ENCODE data around the gene RBPJL.
"Not testable (repeated sequence)": the region's sequence is repeated elsewhere in the genome, so short reads cannot be mapped to it uniquely, and the experiment has no call there.

Gene RBPJL

DNA sequence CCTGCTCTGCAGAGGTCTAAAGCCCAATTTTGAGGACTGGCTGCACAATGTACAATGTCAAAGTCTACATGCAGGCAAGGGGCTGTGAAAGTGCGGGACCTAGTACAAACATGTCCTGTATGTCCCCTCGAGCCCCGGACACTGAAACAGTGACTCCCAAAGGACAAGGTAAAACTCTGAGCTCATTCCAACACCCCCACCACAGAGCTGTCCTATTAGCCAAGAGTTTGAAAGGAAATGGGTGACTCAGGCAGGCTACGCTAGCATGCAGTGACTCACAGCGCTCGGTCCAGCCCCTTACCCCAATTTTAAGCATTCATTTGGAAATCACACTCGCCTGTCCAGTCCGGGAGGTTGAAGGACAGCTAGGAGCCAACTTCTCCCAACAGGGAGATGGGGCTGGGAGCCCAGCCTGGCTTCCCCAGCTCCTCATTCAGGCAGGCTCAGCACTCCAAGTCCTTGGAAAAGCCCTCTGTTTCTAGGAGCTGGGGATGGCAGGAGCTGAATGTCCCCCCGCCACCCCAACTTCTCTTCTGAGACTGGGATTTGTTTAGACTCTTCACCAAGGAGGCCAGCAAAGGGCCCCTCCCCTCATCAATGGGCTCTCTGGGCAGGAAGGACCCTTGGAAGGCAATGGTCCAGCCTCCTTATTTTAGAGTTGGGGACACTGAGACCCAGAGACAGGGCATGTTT is 37.7 kb downstream of the RBPJL start:
- DNase-seq = no peak

- DNase-seq = no peak
Observed at GRCh38 chr20:45345104-45345936, 38.7 kb downstream of the RBPJL start.

GRCh38 chr20:45346291-45346718 is 39.7 kb downstream of the RBPJL start:
- no peak for DNase-seq

GRCh38 chr20:45346851-45347250 is 40.2 kb downstream of the RBPJL start:
- no peak for DNase-seq

- DNase-seq = no peak
Observed at GRCh38 chr20:45347297-45347935, 40.8 kb downstream of the RBPJL start.

DNA sequence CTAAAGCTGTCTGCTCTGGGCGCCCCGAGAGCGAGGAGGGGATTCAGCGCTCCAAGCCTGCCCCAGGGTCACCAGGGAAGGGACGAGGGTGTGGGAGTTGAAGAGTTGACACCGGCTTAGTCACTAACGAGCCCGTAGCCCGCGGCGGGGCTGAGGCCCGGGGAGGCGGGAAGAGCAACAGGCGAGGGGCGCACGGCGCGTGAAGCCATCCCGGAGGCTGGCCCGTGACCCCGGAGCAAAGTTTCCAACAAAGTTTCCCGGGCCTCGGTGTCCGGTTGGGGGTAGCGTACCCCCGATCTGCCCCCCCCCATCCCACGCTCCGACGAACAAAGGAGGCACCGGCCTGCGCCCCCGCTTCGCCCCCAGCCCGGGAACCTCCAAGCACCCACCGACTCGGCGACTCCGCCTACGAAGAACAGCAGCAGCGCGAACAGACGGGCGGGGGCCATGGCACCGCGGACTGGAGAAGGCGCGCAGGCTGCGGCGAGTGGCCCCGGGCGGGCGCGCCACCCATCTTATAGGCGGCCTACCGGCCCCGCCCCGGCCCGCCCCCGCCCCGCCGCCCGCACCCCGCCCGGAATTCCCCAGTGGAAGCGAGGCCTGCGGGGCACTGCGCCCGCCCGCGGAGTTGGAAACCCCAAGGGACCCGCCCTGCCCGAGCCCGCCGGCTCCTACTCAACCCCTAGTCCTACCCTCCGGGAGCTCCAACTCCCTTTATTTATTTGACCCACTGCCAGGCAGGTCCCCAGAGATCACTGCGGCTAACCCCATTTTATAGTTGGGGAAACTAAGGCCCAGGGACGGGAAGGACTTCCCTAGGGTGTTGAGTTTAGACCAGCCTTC is 41.5 kb downstream of the RBPJL start, which contains the start of gene SDC4:
Gene SDC4, minus strand, starts transcription at position 489 of the 843 bp plus-strand sequence. Its CDS starts 40 bp downstream, at position 449.
- DNase-seq = peak; percentile 71

GRCh38 chr20:45350217-45350616 is 43.6 kb downstream of the RBPJL start:
- no peak for DNase-seq

GRCh38 chr20:45350795-45351194 is 44.2 kb downstream of the RBPJL start:
- not testable (repeated sequence) for DNase-seq

- no peak for DNase-seq
Observed at GRCh38 chr20:45352729-45353128, 46.1 kb downstream of the RBPJL start.

DNA sequence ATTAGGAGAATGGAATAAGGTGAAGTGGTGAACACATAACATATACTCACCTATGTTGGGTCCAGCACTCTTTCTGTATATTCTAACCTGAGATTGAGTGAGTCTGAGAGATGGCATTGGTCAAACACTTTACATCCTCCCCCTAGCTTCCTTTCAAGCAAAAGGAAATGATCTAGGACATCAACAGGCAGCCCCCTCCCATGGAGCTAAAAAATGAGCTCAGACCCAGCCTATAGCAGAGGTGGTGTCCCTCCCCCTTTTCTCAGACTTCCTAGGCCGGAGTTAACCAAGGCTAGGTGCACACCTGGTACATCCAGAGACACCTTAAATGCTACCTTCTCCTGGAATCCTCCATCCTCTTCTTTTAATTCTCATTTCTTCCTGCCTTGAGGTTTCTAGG is 47.1 kb downstream of the RBPJL start:
- DNase-seq = no peak

DNA sequence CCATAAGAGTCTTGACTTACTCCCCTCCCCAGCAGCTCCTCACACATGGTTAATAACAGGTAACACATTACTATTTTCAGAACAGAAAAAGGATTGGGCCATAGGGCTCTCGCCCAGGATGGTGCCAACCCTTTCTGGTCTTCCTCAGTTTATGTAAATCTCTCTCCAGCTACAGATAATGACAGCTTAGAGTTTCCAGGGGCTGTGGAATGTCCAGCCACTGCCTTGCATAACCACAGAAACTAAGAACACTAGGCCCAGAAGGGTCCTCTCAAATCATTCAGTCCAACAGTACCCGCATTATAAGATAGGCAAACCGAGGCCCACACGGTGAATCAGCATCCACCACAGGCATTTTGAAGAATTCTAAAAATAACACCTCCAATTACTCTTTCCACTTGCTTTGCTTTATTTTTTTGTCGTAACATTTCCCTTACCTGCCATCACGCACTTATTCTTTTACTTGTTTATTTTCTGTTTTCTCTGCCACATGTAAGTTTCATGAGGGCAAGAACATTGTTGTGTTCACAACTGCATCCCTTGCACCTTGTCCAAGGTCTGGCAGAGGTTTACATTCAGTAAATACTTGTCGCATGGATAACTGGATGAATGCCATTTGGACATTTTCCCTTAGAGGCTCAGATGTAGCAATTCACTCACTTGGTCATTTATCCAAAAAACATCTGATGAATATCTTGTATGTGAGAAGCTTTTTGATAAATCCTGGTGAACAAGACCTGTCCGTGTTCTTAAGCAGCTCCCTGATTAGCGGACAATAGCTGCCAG is 48.0 kb downstream of the RBPJL start:
- no peak for DNase-seq

- no peak for DNase-seq
Observed at GRCh38 chr20:45355209-45356084, 48.8 kb downstream of the RBPJL start.

DNA sequence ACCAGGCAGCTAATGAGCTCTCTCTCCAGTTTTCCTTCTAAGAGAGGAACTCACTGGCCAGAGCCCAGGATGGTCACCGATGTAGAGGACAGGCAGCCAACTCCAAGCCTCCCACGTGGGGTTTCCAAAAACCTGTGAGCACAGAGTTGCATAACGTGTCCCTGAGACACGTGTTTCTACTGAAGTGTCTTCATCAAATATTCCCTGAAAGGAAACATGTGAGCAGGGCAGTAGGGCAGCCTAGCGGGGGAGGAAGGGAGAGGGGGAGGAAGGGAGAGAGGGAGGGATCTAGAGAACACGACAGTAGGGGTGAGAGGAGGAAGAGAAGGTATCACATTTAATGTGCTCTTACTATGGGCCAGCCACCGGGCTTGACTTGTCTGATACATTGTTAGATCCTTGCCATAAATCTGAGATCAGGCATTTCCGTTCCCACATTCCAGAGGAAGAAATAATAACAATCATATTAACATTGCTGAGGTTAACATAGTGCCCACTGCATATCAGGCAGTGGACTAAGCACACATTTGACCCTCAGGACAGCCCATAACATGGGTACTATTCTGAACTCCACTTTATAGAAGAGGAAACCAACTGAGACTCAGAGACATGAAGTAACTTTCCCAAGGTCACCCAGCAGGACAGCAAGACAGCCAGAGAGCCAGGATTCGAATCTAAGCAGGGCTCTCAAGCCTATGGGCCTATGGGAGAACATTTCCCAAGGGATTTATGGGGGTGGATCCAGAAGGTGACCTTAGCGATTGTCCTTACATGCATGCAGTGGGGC is 51.8 kb downstream of the RBPJL start:
- DNase-seq = no peak

- DNase-seq = no peak
Observed at GRCh38 chr20:45359069-45359405, 52.4 kb downstream of the RBPJL start.

DNA sequence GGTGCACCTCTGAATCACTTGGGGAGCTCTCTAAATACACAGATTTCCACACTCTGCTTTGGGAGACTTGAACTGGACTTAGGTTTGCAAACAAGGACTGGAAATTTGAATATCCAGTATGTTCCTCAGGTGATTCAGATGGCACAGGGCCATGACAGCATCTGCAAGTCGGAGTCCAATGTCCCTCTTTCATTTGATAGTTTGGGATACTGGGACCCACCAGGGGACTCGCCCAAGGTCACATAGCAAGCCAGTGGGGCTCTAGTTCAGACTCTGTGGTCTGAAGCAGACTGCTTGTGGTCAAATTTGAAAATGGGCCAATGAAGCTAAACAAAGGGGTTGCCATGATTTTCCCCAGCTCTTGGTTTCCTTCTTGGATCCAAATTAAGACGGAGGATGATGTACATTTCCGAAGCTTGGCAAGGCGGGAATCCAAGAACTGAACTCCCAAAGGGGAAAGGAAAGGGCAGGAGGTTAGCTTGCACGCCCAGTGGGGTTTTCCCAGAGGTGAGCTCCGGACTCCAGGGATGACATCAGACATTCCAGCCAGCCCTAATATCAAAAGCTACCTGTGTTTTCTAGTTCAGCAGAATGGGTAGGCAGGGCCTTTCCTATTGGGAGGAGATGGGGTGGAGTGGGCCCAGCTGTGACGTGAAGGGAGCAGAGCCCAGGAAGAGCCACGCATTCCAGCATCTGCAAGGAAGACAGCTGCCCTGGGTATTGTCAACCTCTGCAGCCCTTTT is 52.9 kb downstream of the RBPJL start:
- no peak for DNase-seq

DNA sequence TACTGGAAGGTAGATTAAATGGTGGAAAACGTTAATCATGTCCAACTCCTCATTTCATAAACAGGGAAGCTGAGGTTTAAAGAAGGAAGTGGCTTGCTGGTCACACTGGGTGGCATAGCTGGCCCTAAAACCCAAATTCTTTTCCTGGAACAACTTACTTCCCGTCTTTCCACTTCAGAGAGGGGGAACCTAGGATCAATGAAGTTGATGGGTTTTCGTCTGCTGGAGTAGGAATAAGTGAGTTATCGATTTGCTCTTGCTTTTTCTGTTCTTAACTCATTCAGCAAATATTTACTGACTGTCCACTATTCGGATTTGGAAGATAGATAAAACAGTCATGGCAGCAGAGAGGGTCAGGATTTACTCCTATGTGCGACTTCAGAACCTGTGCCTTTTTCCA is 55.2 kb downstream of the RBPJL start:
- DNase-seq = no peak

DNA sequence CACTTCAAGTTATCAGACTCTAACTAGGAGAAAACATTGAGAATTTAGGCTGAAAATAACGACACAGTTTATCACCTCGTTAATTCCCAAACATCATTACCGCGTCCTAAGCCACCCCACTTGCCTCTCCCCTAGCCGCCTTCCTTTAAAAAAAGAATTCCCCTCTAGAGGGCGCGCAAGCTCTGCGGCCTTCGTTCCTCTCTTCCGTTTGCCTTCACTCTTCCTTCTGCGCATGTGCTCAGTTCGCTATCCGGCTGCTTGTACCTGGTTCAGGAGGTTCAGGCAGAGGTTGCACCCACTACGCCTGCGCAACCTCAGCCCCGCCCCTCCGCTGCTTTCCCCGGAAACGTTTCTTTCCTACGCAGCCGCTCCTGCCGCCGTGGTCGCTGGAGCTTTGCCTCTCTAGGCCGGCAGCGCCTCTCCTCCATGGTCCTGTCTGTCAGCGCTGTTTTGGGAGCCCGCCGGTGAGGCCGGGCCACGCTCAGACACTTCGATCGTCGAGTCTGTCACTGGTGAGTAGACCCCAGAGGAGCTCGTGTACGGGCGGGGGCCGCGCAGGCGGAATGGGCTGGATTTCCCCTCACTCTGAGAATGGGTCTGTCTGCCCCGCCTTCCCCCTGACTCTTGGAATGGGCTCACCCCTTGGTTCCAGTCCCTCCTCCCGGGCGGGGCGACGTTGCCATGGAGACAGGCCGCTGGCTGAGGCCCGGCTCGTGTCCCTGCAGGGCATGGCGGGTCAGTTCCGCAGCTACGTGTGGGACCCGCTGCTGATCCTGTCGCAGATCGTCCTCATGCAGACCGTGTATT is 56.4 kb downstream of the RBPJL start, which contains the start of gene SYS1:
Gene SYS1, plus strand, starts transcription at position 353 of the 807 bp plus-strand sequence. Its CDS starts 376 bp downstream, at position 729.
- DNase-seq = peak; percentile 98
